GM13977 (cell line): Measurements from ENCODE around the gene TRIM33.
"Not testable (repeated sequence)": the region's sequence is repeated elsewhere in the genome, so short reads cannot be mapped to it uniquely, and the experiment has no call there.

ENCODE experiments used
- DNase-seq: peaks from one replicate; pipeline ENCODE4 v3.0.0; 2012; ENCODE audit warnings: low spot score
- CTCF ChIP-seq: IDR thresholded peaks from 2 replicates; pipeline ENCODE4 v1.5.1; 2012; ENCODE audit warnings: mild to moderate bottlenecking, control low read depth; ENCODE audit not compliant: insufficient read depth; ENCODE audit errors: extremely low read depth, missing control alignments
- in situ Hi-C: fragments of 300-500 bp; cut with MboI; formaldehyde crosslinking; loops from one replicate; pipeline ENCODE4 v1.12.0; 2022; ENCODE audit warnings: low sequenced_read_pairs, low pct_unique_long_range_greater_than_20kb, mixed read lengths, inconsistent platforms; ENCODE audit not compliant: unreplicated experiment

TRIM33 gene

DNA sequence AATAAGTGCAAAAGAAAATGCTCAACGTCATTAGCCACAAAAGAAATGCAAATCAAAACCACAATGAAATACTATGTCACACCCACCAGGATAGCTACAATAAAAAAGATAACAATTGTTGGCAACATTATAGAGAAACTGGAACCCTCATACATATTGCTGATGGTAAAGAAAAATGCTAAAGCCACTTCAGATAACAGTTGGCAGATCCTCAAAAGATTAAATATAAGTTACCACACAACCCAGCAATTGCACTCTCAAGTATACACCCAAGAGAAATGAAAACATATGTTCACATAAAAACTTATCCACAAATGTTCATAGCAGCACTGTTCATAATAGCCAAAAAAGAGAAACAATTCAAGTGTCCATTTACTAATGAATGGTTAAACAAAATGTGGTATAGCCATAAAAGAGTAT lies 20.7 kb downstream of the TRIM33 start:
- in situ Hi-C loops: no loop called here
- DNase-seq: no peak
- TF ChIP-seq CTCF: no peak

- TF ChIP-seq CTCF: no peak
- no peak for DNase-seq
- in situ Hi-C loops: no loop called here
Observed at GRCh38 chr1:114488739-114489138, 22.3 kb downstream of the TRIM33 start.

DNA sequence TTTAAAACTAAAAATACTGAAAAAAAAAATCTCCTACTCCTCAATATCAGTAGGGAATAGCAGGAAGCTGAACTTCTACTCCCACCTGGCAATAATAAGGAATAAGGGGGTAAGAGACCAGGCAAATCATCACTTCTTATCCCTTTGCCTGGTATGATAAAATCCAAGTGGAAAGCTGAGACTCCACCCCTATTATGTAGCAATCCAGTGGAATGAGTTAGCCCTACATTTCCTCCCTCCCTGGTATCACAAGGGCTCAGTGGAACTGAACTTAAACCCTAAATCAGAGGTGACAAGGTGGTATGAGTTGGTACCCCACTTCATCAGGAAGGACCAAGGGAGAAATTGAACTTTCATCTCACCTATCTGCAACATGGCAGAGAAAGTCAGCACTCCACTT lies 25.7 kb downstream of the TRIM33 start:
- no peak for DNase-seq
- no peak for TF ChIP-seq CTCF
- in situ Hi-C loops: no loop called here

DNA sequence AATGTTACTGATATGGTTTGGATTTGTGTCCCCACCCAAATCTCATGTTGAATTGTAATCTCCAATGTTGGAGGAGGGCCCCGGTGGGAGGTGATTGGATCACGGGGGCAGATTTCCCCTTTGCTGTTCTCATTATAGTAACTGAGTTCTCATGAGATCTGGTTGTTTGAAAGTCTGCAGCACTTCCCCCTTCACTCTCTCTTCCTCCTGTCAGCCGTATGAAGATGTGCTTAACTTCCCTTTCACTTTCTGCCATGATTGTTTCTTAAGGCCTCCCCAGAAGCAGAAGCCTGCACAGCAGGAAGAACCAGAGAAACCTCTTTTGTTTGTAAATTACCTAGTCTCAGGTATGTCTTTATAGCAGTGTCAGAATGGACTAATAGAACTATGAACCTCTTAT lies 28.4 kb downstream of the TRIM33 start:
- in situ Hi-C loops: no loop called here
- no peak for TF ChIP-seq CTCF
- DNase-seq: peak; percentile 31

DNA sequence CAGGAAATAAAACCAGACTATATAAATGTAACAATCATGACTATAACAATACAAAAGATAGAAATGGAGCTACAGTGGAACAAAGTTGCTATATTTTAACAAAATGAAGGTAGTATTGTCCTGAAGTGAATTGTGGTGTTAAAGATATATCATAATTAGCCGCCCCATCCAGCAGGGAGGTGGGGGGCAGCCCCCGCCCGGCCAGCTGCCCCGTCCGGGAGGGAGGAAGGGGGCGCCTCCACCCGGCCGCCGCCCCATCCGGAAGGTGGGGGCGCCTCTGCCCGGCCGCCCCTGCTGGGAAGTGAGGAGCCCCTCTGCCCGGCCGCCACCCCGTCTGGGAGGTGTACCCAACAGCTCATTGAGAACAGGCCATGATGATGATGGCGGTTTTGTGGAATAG lies 31.4 kb downstream of the TRIM33 start:
- DNase-seq, in situ Hi-C loops: not testable (repeated sequence)

- in situ Hi-C loops: no loop called here
- DNase-seq: no peak
- no peak for TF ChIP-seq CTCF
Observed at GRCh38 chr1:114479134-114479533, 31.9 kb downstream of the TRIM33 start.

DNA sequence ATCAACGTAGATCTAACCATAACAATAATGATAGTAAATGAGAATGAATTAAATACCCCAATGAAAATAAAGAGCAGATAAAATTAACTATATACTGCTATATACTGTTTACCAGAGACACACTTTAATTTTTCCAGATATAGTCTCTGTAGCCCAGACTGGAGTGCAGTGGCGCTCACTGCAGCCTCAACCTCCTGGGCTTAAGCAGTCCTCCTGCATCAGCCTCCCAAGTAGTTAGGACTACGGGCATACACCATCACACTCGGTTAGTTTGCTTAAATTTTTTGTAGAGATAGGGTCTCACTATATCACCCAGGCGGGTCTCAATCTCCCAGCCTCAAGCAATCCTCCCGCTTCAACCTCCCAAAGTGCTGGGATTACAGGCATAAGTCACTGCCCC lies 37.2 kb downstream of the TRIM33 start:
- in situ Hi-C loops: no loop called here
- no peak for TF ChIP-seq CTCF
- DNase-seq: no peak
